Caco-2 (cell line): ENCODE measurements around the gene ADGRV1. TPM values are rescaled to one million over a fixed set of nuclear protein-coding genes. Genes with fewer than 3 reads are reported as not detected.

Source experiments
- BruUV-seq: library from RNA; stranded (reverse); fragments of 400-500 nt; replicated peaks from 2 replicates; lab custom pipeline; 2021; lab: Mats Ljungman, UMichigan
- CTCF ChIA-PET: fragments of 300-600 bp; sonication (Branson Sonifier 250); formaldehyde crosslinking; loops from one replicate; lab custom pipeline; 2022; ENCODE audit warnings: antibody characterized with exemption; lab: Charles Lee
- POLR2A ChIA-PET: fragments of 300-600 bp; sonication (Branson Sonifier 250); formaldehyde crosslinking; loops from one replicate; lab custom pipeline; 2022; ENCODE audit warnings: antibody characterized with exemption; lab: Charles Lee
- DNase-seq, 2 experiments: peaks; one replicate each; pipeline versions ENCODE4 v3.0.0 to v3.0.0-alpha.2; 2020 to 2022
- H3K27me3 ChIP-seq: replicated peaks from 2 replicates; pipeline ENCODE4 v1.6.0; 2011; ENCODE audit warnings: low read length; ENCODE audit not compliant: control insufficient read depth, insufficient read depth
- H3K36me3 ChIP-seq: 2 replicates; pipeline ENCODE4 v1.5.1; 2011; ENCODE audit warnings: low read length; ENCODE audit not compliant: control insufficient read depth, insufficient read depth
- H3K4me1 ChIP-seq: fragments of 250-450 bp; sonication (Bioruptor Pico); 2 replicates; pipeline ENCODE4 v1.5.1; 2020; ENCODE audit warnings: mild to moderate bottlenecking
- H3K4me3 ChIP-seq: 2 replicates; pipeline ENCODE4 v1.5.1; 2011; ENCODE audit warnings: low read depth, mild to moderate bottlenecking, control low read depth, low read length
- H3K9me3 ChIP-seq: fragments of 250-450 bp; sonication (Bioruptor Pico); 2 replicates; pipeline ENCODE4 v1.5.1; 2020; ENCODE audit warnings: mild to moderate bottlenecking, moderate library complexity
- H3K27ac Mint-ChIP-seq: one replicate; pipeline ENCODE4 v1.8.0; 2022; ENCODE audit warnings: mixed read lengths; ENCODE audit not compliant: unreplicated experiment
- H3K27me3 Mint-ChIP-seq: one replicate; pipeline ENCODE4 v1.8.0; 2022; ENCODE audit warnings: mixed read lengths; ENCODE audit not compliant: insufficient read depth, unreplicated experiment
- H3K36me3 Mint-ChIP-seq: one replicate; pipeline ENCODE4 v1.8.0; 2022; ENCODE audit warnings: mild to moderate bottlenecking, mixed read lengths; ENCODE audit not compliant: insufficient read depth, unreplicated experiment
- H3K4me1 Mint-ChIP-seq: one replicate; pipeline ENCODE4 v1.8.0; 2022; ENCODE audit warnings: low read depth, mixed read lengths; ENCODE audit not compliant: unreplicated experiment
- H3K4me3 Mint-ChIP-seq: one replicate; pipeline ENCODE4 v1.8.0; 2022; ENCODE audit warnings: mild to moderate bottlenecking, moderate library complexity, mixed read lengths; ENCODE audit not compliant: unreplicated experiment
- H3K9me3 Mint-ChIP-seq: one replicate; pipeline ENCODE4 v1.8.0; 2022; ENCODE audit warnings: mixed read lengths; ENCODE audit not compliant: unreplicated experiment
- intact Hi-C: fragments of 100-400 bp; cut with micrococcal nuclease; formaldehyde crosslinking; loops from one replicate; pipeline ENCODE4 v1.10.0; 2022; ENCODE audit not compliant: unreplicated experiment
- total RNA-seq: library from RNA; stranded (reverse); gene quantifications from 2 replicates; pipeline ENCODE4 v1.2.3, GENCODE V29; 2022
- TF ChIP-seq, protein P1 (sequence below), 2 experiments: fragments of 200-600 bp in 1 of 2; IDR thresholded peaks; 1 replicate in 1 of 2; 2 replicates in 1 of 2; pipeline versions ENCODE4 v1.5.1 to v1.8.0; 2011 to 2022; ENCODE audit warnings: antibody characterized with exemption in 1 of 2, control low read depth in 1 of 2, inconsistent platforms in 1 of 2, low read depth in 1 of 2, low read length in 1 of 2, mild to moderate bottlenecking in 1 of 2, moderate library complexity in 1 of 2; ENCODE audit not compliant: insufficient read depth in 1 of 2, severe bottlenecking in 1 of 2, unreplicated experiment in 1 of 2

ADGRV1 gene
- total RNA-seq, 1 experiment from 2014 or later: 23.2 TPM

DNA sequence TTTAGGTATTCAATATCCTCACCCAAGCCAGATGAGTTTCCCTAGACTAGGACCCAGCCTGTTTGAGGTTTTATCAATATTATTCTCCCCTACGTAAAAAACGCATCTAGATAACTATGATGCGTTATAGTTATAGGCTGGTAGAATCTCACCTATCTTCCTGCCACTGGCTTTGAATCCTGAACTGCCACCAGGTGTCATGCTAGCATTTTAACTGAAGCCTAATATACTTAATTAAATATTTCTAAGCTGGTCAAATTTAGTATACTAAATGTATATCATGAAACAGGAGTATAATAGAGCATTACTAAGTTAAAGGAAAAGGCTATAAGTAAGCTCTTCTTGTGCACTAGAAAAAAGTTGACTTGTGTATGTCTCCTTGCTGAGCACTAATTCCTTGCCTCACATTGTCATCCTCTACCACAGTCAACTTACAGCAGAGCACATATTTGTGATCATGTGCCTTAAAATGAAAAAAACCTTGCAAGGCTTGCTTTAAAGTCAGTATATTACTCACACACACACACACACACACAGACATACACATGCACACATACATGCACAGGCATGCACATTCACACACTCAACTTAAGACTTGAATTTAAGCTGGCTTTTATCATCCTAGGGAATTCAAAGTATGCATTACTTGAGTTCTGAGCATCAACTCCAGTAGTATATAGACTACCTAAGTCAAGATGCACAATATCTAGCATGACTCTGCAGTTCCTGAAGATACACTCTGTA is 303.4 kb downstream of the ADGRV1 start:
- Histone ChIP-seq H3K9me3 (no peaks in the 10 kb centered on the region), H3K36me3 (no peaks in the 10 kb centered on the region), H3K27me3 (no peaks in the 10 kb centered on the region), H3K4me1 (peaks cover 7% of the 10 kb centered on the region), H3K4me3 (no peak overlapping the region)
- H3K27ac Mint-ChIP-seq: no peak overlapping the region
- TF ChIP-seq, protein P1, sequence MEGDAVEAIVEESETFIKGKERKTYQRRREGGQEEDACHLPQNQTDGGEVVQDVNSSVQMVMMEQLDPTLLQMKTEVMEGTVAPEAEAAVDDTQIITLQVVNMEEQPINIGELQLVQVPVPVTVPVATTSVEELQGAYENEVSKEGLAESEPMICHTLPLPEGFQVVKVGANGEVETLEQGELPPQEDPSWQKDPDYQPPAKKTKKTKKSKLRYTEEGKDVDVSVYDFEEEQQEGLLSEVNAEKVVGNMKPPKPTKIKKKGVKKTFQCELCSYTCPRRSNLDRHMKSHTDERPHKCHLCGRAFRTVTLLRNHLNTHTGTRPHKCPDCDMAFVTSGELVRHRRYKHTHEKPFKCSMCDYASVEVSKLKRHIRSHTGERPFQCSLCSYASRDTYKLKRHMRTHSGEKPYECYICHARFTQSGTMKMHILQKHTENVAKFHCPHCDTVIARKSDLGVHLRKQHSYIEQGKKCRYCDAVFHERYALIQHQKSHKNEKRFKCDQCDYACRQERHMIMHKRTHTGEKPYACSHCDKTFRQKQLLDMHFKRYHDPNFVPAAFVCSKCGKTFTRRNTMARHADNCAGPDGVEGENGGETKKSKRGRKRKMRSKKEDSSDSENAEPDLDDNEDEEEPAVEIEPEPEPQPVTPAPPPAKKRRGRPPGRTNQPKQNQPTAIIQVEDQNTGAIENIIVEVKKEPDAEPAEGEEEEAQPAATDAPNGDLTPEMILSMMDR (IDR thresholded peaks at IDR 0.05; ENCODE audit: insufficient read depth in 1 of 2, low read depth in 1 of 2, low read length in 1 of 2, severe bottlenecking in 1 of 2, unreplicated experiment in 1 of 2): peak in 1 of 2 experiments; percentile 28
- DNase-seq: no peak
- no peaks in the 10 kb centered on the region for H3K36me3 Mint-ChIP-seq
- BruUV-seq: no TSS peak
- no peaks in the 10 kb centered on the region for H3K27me3 Mint-ChIP-seq
- ChIA-PET POLR2A (interaction anchor here (1.3 kb wide), 1 partner anchor 521 kb away, joined by 3 read pairs; the partner anchor contains the start of gene ARRDC3), CTCF (interaction anchor here (0.9 kb wide), 1 partner anchor 523 kb away, joined by 3 read pairs; no protein-coding TSS in a partner anchor)
- intact Hi-C loops: no loop called here
- no peaks in the 10 kb centered on the region for H3K9me3 Mint-ChIP-seq
- peaks cover 6% of the 10 kb centered on the region for H3K4me1 Mint-ChIP-seq
- H3K4me3 Mint-ChIP-seq: no peak overlapping the region

DNA sequence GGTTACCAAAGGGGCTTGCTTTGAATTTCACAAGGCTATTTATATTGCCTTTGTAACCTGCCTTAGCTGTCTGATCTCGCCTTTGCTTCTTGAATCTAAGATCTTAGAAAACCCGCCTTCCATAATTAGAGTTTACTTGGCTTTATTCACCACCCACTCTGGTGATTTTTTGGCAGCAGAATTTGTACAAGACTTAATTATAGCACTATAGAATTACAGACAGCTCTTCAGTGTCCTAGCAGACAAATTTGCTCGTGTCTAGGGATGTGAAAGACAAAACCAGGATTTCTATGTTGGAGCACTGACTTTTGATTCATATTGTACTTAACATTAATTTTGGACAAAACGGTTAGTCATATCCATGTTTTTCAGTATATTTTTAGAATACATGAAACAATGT is 306.6 kb downstream of the ADGRV1 start:
- Mint-ChIP-seq H3K27me3 (no peaks in the 10 kb centered on the region), H3K4me3 (no peak overlapping the region), H3K36me3 (no peaks in the 10 kb centered on the region), H3K27ac (no peak overlapping the region), H3K4me1 (peaks cover 14% of the 10 kb centered on the region), H3K9me3 (no peaks in the 10 kb centered on the region)
- intact Hi-C loops: loop anchor here (5.0 kb wide), 1 partner anchor 162 kb away; no protein-coding TSS in a partner anchor
- CTCF ChIA-PET: interaction anchor here (1.4 to 2.1 kb wide), 4 partner anchors 355 to 555 kb away, joined by 3 to 10 read pairs (median 8); partner anchors contain the start of gene ARRDC3
- Histone ChIP-seq H3K27me3 (no peaks in the 10 kb centered on the region), H3K4me1 (peaks cover 25% of the 10 kb centered on the region), H3K9me3 (no peaks in the 10 kb centered on the region), H3K36me3 (no peaks in the 10 kb centered on the region), H3K4me3 (no peak overlapping the region)
- TF ChIP-seq, protein P1 (IDR thresholded peaks at IDR 0.05; ENCODE audit: insufficient read depth in 1 of 2, low read depth in 1 of 2, low read length in 1 of 2, severe bottlenecking in 1 of 2, unreplicated experiment in 1 of 2): no peak
- DNase-seq: no peak
- POLR2A ChIA-PET: no interaction called here
- no TSS peak for BruUV-seq

DNA sequence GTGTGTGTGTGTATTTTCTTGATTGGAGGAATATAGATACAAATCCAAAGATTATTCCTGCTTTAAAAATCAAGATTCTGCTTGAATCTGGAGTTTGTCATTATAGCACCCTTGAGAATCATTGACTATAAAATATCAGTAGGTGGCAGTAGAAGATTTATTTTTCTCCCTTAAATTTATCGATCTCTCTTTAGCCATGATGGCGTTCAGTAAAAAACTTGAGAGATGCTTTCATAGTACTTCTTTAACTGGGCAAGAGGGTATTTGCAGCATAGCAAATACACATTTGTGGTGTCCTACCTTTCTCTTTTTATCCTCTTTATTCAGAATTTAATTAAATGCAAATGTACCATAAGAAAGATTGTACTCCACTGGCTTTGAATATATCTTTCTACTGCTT is 307.7 kb downstream of the ADGRV1 start:
- Histone ChIP-seq H3K4me3 (no peak overlapping the region), H3K36me3 (no peaks in the 10 kb centered on the region), H3K4me1 (peaks cover 25% of the 10 kb centered on the region), H3K27me3 (no peaks in the 10 kb centered on the region), H3K9me3 (no peaks in the 10 kb centered on the region)
- H3K4me1 Mint-ChIP-seq: peaks cover 14% of the 10 kb centered on the region
- H3K36me3 Mint-ChIP-seq: no peaks in the 10 kb centered on the region
- intact Hi-C loops: loop anchor here (1.0 to 5.0 kb wide), 7 partner anchors 33 to 553 kb away; no protein-coding TSS in a partner anchor
- no peak overlapping the region for H3K4me3 Mint-ChIP-seq
- no peaks in the 10 kb centered on the region for H3K27me3 Mint-ChIP-seq
- TF ChIP-seq, protein P1 (IDR thresholded peaks at IDR 0.05; ENCODE audit: insufficient read depth in 1 of 2, low read depth in 1 of 2, low read length in 1 of 2, severe bottlenecking in 1 of 2, unreplicated experiment in 1 of 2): peak; percentile 34 to 42
- no TSS peak for BruUV-seq
- CTCF ChIA-PET: interaction anchor here (0.7 to 2.1 kb wide), 5 partner anchors 121 to 553 kb away, joined by 3 to 10 read pairs (median 7); no protein-coding TSS in a partner anchor
- no peaks in the 10 kb centered on the region for H3K9me3 Mint-ChIP-seq
- POLR2A ChIA-PET: no interaction called here
- no peak for DNase-seq
- H3K27ac Mint-ChIP-seq: no peak overlapping the region
